Measurements from ENCODE around the gene ZNF74.
"Not testable (repeated sequence)": the region's sequence is repeated elsewhere in the genome, so short reads cannot be mapped to it uniquely, and the experiment has no call there.

Gene ZNF74

DNA sequence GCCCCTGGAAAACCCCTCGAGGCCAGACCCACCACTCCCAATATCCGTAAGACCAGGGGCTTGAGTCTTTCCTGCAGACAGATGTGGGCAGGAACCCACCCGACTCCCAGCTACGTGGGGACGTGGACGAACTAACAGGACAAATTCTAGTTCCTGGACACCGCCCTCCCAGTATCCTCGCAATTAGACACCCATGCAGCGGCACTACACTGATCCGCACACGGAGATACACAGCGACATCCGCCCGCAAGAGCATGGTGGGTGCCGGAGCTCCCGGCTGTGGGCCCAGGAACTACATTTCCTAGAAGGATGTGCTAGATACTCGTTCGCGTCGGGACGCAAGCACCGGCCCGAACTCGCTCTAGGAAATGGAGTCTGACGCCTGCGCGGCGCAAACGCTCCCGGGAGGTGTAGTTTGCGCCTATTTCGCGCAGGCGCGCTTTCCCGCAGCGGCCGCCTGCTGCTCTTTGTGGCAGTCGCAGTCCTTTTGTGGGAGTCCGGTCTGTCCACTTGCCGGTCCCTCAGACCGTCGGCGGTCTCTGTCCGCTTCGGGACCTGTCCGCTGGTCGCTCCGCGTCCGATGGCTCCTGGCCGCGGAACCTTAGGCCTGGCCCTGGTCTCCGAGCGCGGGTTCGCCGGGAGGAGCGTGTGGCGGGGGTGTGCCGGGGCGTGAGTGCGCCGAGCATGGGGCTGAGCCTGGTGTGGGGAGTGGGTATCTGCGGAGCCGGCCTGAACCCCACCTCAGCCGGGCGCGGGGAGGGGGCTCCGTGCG, at the start of gene ZNF74:
Gene ZNF74 (plus strand): TSS at position 447 of the 772 bp plus-strand sequence. CDS start 478 bp downstream, outside the sequence.
- peak; percentile 69 for DNase-seq

DNA sequence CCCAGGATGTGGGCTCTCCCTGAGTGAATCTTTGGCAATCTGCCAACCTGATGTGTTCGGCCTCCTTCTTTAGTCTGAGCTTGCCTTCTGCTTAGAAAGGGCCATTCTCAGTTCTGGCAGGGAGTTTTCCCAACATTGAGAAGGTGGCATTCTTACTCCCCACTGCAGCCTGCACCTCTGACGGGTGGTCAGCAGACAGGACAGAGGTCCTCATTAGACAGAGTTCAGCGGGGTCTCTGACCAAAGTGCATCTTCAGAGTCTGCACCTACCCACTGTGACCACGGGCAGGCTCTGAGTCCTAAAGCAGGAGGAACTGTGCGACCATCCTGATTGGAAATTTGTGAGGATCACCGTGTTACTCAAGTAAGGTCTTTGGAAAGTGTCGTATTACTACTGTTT, 47.4 kb upstream of the ZNF74 start:
- not testable (repeated sequence) for DNase-seq

DNA sequence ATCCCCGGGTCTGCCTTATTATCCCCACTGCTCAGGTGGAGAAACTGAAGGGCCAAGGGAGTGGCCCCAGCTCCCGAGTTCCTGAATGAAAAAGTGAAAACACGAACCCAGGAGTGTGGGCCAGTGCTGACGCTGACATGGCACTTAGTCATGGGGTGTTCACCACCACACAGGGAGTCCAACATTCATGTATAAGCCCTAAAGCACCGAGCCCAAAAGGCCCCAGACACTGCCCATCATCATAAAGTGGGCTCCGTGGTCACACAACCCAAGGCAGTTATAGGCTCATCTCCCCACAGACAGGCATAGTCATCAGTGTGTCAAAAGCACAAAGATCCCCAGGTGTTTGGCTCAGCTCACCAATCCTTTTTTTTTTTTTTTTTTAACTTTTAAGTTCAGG, 41.4 kb upstream of the ZNF74 start:
- DNase-seq = not testable (repeated sequence)

DNA sequence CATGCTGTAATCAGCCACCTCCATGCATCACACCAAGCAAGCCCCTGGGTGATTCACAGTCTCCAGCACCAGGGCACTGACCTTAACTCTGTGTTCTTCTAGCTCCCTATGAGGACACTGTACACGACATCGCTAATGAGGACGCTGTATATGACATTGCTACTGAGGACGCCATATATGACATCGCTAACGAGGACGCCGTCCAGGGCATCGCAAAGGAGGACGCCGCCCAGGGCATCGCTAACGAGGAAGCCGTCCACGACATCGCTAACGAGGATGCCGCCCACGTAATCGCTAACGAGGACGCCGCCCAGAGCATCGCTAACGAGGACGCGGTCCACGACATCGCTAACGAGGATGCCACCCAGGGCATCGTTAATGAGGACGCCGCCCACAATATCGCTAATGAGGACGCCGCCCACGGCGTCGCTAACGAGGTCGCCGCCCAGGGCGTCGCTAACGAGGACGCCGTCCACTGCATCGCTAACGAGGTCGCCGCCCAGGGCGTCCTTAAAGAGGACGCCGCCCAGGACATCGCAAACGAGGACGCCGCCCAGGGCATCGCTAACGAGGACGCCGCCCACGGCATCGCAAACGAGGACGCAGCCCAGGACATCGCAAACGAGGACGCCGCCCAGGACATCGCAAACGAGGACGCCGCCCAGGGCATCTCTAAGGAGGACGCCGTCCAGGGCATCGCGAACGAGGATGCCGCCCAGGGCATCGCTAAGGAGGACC, 39.5 kb upstream of the ZNF74 start:
- no peak for DNase-seq

DNA sequence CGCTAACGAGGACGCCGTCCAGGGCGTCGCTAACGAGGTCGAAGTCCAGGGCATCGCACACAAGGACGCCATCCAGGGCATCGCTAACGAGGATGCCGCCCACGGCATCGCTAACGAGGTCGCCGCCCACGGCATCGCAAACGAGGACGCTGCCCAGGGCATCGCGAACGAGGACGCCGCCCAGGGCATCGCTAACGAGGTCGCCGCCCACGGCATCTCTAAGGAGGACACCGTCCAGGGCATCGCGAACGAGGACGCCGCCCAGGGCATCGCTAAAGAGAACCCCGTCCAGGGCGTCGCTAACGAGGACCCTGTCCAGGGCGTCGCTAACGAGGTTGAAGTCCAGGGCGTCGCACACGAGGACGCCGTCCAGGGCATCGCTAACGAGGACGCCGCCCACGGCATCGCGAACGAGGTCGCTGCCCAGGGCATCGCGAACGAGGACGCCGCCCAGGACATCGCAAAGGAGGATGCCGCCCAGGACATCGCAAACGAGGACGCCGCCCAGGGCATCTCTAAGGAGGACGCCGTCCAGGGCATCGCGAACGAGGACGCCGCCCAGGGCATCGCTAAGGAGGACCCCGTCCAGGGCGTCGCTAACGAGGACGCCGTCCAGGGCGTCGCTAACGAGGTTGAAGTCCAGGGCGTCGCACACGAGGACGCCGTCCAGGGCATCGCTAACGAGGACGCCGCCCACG, 37.9 kb upstream of the ZNF74 start:
- not testable (repeated sequence) for DNase-seq

DNA sequence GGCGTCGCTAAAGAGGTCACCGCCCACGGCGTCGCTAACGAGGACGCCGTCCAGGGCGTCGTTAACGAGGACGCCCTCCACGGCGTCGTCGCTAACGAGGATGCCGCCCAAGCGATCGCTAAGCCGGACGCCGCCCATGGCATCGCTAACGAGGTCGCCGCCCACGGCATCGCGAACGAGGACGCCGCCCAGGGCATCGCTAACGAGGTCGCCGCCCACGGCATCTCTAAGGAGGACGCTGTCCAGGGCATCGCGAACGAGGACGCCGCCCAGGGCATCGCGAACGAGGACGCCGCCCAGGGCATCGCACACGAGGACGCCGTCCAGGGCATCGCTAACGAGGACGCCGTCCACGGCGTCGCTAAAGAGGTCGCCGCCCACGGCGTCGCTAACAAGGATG, 37.0 kb upstream of the ZNF74 start:
- DNase-seq = not testable (repeated sequence)

DNA sequence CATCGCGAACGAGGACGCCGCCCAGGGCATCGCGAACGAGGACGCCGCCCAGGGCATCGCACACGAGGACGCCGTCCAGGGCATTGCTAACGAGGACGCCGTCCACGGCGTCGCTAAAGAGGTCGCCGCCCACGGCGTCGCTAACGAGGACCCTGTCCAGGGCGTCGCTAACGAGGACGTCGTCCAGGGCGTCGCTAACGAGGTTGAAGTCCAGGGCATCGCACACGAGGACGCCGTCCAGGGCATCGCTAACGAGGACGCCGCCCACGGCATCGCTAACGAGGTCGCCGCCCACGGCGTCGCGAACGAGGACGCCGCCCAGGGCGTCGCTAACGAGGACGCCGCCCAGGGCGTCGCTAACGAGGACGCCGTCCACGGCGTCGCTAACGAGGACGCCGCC, 36.0 kb upstream of the ZNF74 start:
- not testable (repeated sequence) for DNase-seq

DNA sequence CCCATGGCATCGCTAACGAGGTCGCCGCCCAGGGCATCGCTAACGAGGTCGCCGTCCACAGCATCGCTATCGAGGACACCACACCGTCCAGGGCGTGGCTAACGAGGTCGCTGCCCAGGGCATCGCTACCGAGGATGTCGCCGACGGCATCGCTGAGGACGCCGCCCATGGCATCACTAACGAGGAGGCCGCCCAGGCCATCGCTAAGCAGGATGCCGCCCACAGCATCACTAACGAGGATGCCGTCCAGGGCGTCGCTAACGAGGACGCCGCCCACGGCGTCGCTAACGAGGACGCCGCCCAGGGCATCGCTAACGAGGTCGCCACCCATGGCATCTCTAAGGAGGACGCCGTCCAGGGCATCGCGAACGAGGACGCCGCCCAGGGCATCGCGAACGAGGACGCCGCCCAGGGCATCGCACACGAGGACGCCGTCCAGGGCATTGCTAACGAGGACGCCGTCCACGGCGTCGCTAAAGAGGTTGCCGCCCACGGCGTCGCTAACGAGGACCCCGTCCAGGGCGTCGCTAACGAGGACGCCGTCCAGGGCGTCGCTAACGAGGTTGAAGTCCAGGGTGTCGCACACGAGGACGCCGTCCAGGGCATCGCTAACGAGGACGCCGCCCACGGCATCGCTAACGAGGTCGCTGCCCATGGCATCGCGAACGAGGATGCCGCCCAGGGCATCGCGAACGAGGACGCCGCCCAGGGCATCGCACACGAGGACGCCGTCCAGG, 35.3 kb upstream of the ZNF74 start:
- DNase-seq = not testable (repeated sequence)

DNA sequence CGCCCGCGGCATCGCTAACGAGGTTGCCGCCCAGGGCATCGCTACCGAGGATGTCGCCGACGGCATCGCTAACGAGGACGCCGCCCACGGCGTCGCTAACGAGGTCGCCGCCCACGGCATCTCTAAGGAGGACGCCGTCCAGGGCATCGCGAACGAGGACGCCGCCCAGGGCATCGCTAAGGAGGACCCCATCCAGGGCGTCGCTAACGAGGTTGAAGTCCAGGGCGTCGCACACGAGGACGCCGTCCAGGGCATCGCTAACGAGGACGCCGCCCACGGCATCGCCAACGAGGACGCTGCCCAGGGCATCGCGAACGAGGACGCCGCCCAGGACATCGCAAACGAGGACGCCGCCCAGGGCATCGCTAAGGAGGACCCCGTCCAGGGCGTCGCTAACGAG, 33.7 kb upstream of the ZNF74 start:
- DNase-seq = not testable (repeated sequence)

DNA sequence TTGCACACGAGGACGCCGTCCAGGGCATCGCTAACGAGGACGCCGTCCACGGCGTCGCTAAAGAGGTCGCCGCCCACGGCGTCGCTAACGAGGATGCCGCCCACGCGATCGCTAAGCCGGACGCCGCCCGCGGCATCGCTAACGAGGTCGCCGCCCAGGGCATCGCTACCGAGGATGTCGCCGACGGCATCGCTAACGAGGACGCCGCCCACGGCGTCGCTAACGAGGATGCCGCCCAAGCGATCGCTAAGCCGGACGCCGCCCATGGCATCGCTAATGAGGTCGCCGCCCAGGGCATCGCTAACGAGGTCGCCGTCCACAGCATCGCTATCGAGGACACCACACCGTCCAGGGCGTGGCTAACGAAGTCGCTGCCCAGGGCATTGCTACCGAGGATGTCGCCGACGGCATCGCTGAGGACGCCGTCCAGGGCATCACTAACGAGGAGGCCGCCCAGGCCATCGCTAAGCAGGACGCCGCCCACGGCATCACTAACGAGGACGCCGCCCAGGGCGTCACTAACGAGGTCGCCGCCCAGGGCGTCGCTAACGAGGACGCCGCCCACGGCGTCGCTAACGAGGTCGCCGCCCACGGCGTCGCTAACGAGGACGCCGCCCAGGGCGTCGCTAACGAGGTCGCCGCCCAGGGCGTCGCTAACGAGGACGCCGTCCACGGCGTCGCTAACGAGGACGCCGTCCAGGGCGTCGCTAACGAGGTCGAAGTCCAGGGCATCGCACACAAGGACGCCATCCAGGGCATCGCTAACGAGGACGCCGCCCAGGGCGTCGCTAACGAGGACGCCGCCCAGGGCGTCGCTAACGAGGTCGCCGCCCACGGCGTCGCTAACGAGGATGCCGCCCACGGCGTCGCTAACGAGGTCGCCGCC, 32.8 kb upstream of the ZNF74 start:
- DNase-seq = not testable (repeated sequence)

DNA sequence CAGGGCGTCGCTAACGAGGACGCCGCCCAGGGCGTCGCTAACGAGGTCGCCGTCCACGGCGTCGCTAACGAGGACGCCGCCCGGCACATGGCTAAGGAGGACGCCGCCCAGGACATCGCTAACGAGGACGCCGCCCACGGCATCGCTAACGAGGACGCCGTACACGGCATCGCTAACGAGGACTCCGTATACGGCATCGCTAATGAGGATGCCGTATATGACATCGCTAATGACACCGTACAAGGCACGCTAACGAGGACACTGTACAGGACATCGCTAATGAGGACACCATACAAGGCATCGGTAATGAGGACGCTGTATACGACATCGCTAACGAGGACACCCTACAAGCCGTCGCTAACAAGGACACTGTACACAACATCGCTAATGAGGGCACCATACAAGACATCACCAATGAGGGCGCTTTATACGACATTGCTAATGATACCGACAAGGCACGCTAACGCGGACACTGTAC, 32.2 kb upstream of the ZNF74 start:
- not testable (repeated sequence) for DNase-seq

DNA sequence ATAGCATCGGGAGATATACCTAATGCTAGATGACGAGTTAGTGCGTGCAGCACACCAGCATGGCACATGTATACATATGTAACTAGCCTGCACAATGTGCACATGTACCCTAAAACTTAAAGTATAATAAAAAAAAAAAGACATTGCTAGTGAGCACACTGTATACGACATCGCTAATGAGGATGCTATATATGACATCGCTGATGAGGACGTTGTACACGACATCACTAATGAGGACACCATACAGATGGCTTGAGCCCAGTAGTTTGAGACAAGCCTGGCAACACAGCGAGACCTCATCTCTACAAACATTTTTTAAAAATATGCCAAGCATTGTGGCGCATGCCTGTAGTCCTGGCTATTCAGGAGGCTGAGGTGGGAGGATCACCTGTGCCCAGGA, 31.5 kb upstream of the ZNF74 start:
- DNase-seq = not testable (repeated sequence)

DNA sequence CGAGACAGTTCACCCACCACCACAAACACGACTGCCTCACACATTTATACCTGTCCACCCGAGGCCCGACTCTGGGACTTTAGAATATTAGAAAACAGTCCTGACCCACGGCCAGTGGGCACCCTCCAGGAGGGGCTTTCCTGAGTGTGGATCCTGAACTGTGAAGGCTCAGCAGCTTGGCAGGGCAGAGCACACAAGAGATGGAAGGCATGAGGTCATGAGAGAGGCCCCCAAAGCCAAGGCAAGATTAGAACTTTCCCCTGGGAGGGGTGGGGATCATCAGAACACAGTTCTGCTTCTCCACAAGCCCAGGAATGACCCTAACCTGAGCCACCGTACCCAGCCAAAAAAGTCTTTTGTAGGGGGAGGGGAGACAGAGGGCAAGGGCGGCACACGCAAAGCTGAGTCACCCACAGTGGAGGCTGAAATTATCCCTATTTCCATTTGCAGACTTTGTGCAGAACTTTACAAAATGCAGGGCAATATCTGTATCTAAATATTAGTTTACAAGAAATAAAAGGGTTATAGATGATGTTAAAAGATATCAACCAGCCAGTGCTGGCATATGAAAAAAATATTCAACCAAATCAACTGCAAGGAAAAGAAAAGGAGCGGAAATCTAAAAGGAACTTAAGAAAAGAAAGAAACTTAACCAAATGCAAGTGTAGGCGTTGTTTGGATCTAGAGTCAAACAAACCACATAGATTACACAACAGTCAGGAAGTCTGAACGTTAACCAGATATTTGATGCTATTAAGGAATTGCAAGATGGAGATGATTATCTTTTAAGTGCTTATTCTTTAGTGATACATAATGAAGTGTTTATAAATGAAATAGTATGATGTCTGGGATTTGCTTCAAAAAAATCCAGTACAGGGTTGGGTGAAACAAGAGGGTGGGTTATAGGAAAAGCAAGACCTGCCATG, 29.4 kb upstream of the ZNF74 start:
- not testable (repeated sequence) for DNase-seq

DNA sequence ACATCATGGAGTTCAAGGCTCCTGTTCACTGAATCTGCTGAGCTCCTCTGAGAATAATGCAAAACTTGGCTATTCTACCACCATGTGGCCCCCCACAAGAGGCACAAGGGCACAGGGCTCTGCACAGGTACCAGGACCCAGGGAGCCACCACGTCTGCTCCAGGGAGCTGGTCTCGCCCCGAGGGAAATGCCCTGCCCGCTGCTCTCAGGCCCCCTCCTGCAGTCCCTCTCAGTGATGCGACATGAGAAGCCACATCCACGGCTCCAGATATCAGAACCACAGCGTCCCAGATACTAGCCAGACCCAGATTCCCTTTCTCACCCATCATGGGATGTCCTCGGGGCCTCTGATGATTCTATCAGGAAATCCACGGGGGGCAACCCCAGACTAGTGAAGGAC, 27.1 kb upstream of the ZNF74 start:
- DNase-seq = not testable (repeated sequence)

DNA sequence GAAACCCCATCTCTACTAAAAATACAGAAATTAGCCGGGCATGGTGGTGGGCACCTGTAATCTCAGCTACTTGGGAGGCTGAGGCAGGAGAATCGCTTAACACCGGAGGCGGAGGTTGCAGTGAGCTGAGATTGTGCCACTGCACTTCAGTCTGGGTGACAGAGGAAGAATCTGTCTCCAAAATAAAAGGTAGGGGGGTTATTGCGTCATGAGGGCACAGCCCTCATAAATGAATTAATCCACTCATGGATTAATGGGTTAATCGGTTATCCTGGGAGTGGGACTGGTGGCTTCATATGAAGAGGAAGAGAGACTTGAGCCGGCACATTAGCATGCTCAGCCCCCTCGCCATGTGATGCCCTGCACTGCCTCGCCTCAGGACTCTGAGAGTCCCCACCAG, 25.1 kb upstream of the ZNF74 start:
- DNase-seq = not testable (repeated sequence)

DNA sequence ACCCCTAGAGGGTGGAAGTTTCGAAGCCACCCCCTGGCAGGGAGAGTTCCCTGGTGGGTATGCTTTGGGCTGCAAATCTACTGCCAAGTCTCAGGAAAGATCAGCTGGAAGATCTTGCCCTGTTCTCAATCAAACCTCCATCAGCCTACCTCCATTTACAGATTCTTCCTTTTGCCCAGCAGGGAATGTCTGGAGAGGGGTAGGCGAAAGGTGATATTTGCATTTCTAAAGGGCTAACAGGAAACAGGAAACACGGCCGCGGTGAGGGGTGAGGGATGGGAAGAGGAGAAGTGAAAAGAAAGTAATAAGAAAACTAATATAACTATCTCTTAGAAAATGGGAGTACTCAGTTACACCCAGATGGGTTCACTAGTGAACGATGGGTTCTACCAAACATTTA, 22.3 kb upstream of the ZNF74 start:
- DNase-seq = not testable (repeated sequence)

DNA sequence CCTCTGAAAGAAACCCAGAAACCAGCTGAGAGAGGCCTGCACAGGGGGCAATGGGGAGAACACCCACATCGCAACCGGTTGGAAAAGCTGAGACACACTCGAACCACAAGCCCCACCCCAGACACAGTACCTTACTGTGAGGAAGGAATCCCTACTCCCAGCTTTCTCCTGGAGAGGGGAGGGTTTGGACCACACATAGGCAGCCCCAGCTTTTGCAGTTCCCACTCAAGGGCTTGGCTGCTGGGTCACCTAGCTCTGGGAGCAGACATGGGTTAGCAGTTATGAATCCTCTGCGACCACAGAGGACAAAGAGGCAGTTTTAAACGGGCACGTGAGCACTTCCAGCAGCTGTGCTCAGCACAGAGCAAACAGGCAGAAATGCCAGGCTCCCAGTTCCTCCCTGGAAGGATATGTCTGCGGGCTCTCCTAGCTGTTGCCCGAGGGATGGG, 21.5 kb upstream of the ZNF74 start:
- not testable (repeated sequence) for DNase-seq

DNA sequence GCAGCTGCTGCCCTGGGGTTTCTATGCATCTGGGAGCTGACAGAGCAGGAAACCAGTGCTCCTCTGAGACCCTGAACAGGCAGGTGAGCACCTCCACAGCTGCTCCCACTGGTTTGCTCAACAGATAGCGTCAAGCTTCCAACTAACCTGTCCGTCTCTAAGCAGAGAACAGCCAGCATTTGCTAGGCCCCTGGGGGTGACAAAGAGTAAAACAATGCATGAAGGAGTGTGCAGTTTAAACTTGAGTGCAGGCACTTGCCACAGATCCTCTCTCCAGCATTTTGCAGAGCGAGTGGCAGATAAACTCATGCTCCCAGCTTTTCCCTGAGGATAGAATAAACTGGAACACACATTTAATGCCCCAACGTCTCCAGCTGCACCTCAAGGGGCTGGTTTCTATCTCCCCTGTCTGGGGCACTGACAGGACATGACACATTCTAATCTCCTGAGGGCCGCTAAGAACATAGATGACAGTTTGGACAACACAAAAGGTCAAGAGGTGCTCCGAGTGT, 20.7 kb upstream of the ZNF74 start:
- not testable (repeated sequence) for DNase-seq

DNA sequence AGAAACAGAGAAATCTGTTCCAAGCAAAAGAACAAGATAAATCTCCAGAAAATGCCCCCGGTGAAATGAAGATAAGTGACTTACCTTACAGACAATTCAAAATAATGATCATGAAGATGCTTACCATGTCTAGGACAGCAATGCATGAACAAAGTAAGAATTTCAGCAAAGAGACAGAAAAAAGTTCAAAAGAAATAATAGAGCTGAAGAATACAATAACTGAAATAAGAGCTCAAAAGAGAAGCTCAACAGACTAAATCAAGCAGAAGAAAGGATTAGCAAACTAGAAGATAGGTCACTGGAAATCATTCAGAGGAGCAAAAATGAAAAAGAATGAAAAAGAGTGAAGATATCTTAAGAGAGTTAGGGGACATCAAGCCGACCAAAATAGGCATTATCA, 19.8 kb upstream of the ZNF74 start:
- not testable (repeated sequence) for DNase-seq

DNA sequence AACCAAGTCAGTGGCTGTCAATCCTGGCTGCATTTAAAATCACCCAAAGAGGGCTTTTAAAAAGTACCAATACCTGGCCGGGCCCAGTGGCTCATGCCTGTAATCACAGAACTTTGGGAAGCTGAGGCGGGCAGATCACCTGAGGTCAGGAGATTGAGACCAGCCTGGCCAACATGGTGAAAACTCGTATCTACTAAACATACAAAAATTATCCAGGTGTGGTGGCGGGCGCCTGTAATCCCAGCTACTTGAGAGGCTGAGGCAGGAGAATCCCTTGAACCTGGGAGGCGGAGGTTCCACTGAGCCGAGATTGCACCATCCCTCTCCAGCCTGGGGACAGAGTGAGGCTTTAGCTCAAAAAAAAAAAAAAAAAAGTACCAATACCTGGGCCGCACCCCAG, 17.7 kb upstream of the ZNF74 start:
- DNase-seq = not testable (repeated sequence)

Data from NCI-H510A (cell line).